DMS114 treated with DMSO at 0.1 percent for 48 hours (cell line): ENCODE data around the gene GSTA1.
"Not testable (repeated sequence)": the region's sequence is repeated elsewhere in the genome, so short reads cannot be mapped to it uniquely, and the experiment has no call there.

Experiments used
- DNase-seq: peaks from one replicate; lab custom pipeline; 2025; ENCODE audit not compliant: unreplicated experiment; lab: John Stamatoyannopoulos, UW

The GSTA1 gene

GRCh38 chr6:52759085-52759484 lies 44.5 kb downstream of the GSTA1 start:
- no peak for DNase-seq

DNA sequence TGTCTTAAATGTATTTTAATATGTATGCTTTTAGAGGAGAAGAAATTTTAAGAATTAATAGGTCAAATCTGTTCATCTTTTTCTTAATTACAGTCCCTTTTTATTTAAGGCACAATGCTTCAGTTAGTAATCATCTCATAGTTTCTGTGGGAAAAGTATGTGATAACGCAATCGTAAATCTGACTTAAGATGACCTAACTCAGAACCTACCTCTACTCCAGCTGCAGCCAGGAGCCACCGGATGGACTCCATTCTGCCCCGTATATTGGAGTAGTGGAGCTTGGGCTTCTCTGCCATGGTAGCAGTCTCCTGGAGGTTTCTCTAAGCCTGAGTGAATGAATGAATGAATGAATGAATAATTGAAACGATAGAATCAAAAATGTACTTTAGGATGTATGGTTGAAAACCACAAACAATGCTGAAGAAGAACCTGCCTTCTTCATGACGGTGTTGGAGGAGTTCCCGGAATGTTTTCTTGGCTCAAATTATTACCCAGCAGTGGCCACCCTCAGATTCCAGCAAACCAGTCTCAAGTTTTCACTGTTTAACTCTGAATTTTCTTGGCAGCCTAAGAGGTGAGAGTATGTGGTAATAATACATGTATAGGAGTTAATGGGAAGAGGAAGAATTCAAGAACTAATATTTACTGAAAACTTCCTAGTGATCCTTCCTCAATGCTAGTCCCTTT lies 45.8 kb downstream of the GSTA1 start:
- DNase-seq: not testable (repeated sequence)

- no peak for DNase-seq
These were observed 49.2 kb downstream of the GSTA1 start for GRCh38 chr6:52754443-52754842.

DNA sequence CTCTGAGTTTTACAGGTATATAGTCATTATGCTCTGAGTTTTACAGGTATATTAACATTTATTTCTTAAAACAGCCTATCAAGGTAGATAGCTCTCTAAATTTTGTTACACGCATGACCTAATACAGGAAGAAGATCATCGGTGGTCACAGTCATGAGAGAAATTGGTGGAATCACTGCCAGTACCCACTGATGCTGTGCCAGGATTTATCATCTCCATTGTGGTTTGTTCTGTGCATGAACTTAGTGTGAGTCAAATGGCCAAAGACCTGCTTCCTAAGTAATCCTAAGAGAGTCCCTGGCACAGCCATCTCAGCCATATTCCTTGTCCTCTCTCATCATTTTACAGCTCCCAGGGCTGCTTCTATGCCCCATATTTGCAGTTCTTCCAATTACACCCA lies 50.5 kb downstream of the GSTA1 start:
- not testable (repeated sequence) for DNase-seq

DNA sequence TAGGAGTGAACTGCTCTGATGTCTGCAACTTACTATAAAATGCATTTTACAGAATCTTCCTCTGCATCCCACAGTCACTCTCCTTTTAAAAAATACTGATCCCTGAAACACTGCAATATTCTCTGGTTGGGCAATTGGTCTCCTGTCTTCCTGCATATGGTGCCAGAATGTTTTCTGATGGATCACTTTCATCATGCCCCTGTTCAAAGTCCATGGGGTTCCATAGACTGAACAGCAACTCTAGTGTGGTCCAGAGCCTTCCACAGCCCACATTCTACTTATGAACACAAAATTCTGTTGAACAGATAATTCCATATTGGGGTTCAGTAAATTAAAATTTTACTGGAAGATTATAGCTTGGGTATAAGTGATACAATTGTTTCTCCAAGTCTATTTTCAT lies 51.3 kb downstream of the GSTA1 start:
- DNase-seq: no peak

- DNase-seq: no peak
These were observed 54.0 kb downstream of the GSTA1 start for GRCh38 chr6:52749556-52750152.

DNA sequence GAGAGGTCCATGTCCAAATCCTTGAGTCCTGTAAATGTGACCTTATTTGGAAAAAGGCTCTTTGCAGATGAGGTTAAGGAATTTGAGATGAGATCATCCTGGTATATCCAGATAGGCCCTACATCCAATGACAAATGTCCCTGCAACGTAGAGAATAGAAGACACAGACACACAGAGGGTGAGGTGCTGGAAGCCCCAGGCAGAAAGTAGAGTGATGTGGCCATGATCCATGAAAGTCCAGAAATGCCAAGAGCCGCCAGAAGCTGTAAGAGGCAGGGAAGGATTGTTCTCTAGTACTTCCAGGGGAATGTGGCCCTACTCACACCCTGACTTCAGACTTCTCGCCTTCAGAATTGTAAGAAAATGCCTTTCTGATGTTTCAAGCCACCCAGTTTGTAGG lies 56.3 kb downstream of the GSTA1 start:
- not testable (repeated sequence) for DNase-seq

GRCh38 chr6:52746213-52746612 lies 57.4 kb downstream of the GSTA1 start:
- no peak for DNase-seq

DNA sequence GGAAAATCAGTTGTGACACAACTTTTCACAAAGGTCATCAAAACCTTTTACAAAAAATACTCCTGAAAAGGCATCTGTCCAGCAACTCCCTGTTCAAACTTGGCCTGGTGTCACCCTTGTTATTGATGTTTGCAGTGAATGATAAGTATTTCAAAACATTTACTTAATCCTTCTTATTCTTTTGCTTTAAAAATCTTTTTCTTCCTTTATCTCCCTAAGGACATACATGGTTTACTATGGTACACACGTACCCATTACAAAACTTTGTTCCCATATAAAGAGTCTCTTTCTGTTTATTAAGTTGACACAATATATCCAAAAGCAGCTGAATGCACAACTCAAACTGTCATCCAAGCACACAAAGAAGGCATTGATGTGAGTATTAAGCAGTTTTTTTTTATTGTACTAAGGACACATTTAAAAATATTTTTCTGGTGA lies 57.8 kb downstream of the GSTA1 start:
- no peak for DNase-seq

DNA sequence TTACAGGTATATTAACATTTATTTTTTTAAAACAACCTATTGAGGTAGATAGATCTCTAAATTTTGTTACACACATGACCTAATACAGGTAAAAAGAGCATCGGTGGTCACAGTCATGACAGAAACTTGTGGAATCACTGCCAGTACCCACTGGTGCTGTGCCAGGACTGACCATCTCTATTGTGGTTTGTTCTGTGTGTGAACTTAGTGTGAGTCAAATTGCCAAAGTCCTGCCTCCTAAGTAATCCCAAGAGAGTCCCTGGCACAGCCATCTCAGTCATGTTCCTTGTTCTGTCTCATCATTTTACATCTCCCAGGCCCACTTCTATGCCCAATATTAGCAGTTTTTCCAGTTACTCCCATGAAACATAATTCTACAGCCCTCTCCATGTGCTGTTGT lies 61.7 kb downstream of the GSTA1 start:
- DNase-seq: no peak
